Measurements from ENCODE around the gene CDC20. TPM values are rescaled to one million over a fixed set of nuclear protein-coding genes. Genes with fewer than 3 reads are reported as not detected.

The CDC20 gene
- total RNA-seq (ENCODE audit: unreplicated experiment) = 24.3 TPM
- long read RNA-seq, transcript CDC20-202 (10 exons, 1,777 nt) = minor isoform, 6 of 30 reads
- long read RNA-seq, transcript CDC20-201 (11 exons, 1,675 nt) = major isoform, 22 of 30 reads
- long read RNA-seq, partial matches to known transcripts = 0 of 30 reads
- long read RNA-seq, other reads (novel, unspliced or antisense) = 2 of 30 reads

GRCh38 chr1:43358746-43359693, at the start of gene CDC20:
TSS of gene CDC20 (plus strand) at chr1:43358981. CDS start at chr1:43359216, 235 bp downstream.
- H3K27ac Mint-ChIP-seq (ENCODE audit: unreplicated experiment) = peak within 1 kb of the TSS; percentile 86
- H3K4me1 Mint-ChIP-seq (ENCODE audit: unreplicated experiment) = peaks cover 29% of the 10 kb centered on the region
- peak within 1 kb of the TSS; percentile 92 for H3K4me3 Mint-ChIP-seq (ENCODE audit: unreplicated experiment)
- no peaks in the 10 kb centered on the region for H3K9me3 Mint-ChIP-seq (ENCODE audit: unreplicated experiment)
- TF ChIP-seq CTCF (IDR thresholded peaks at IDR 0.05; ENCODE audit: unreplicated experiment) = no peak
- peak; percentile 99 for DNase-seq (ENCODE audit: low spot score)
- peaks cover 23% of the 10 kb centered on the region for H3K36me3 Mint-ChIP-seq (ENCODE audit: low read depth, unreplicated experiment)
- peaks cover 10% of the 10 kb centered on the region for H3K27me3 Mint-ChIP-seq (ENCODE audit: unreplicated experiment)

GRCh38 chr1:43309405-43310025, 49.3 kb upstream of the CDC20 start:
- peaks cover 22% of the 10 kb centered on the region for H3K27me3 Mint-ChIP-seq (ENCODE audit: unreplicated experiment)
- peaks cover 46% of the 10 kb centered on the region for H3K4me1 Mint-ChIP-seq (ENCODE audit: unreplicated experiment)
- no peak overlapping the region for H3K27ac Mint-ChIP-seq (ENCODE audit: unreplicated experiment)
- H3K36me3 Mint-ChIP-seq (ENCODE audit: low read depth, unreplicated experiment) = peaks cover 77% of the 10 kb centered on the region
- H3K9me3 Mint-ChIP-seq (ENCODE audit: unreplicated experiment) = no peaks in the 10 kb centered on the region
- TF ChIP-seq CTCF (IDR thresholded peaks at IDR 0.05; ENCODE audit: unreplicated experiment) = no peak
- no peak overlapping the region for H3K4me3 Mint-ChIP-seq (ENCODE audit: unreplicated experiment)
- DNase-seq (ENCODE audit: low spot score) = no peak

GRCh38 chr1:43311521-43311920, 47.3 kb upstream of the CDC20 start:
- Mint-ChIP-seq H3K27me3 (ENCODE audit: unreplicated experiment) (peaks cover 23% of the 10 kb centered on the region), H3K9me3 (ENCODE audit: unreplicated experiment) (no peaks in the 10 kb centered on the region), H3K4me1 (ENCODE audit: unreplicated experiment) (peaks cover 29% of the 10 kb centered on the region), H3K27ac (ENCODE audit: unreplicated experiment) (no peak overlapping the region), H3K4me3 (ENCODE audit: unreplicated experiment) (peak overlapping the region; percentile 31), H3K36me3 (ENCODE audit: low read depth, unreplicated experiment) (peaks cover 78% of the 10 kb centered on the region)
- no peak for DNase-seq (ENCODE audit: low spot score)
- no peak for TF ChIP-seq CTCF (IDR thresholded peaks at IDR 0.05; ENCODE audit: unreplicated experiment)

- TF ChIP-seq CTCF (IDR thresholded peaks at IDR 0.05; ENCODE audit: unreplicated experiment) = no peak
- Mint-ChIP-seq H3K36me3 (ENCODE audit: low read depth, unreplicated experiment) (peaks cover 80% of the 10 kb centered on the region), H3K27me3 (ENCODE audit: unreplicated experiment) (peaks cover 25% of the 10 kb centered on the region), H3K27ac (ENCODE audit: unreplicated experiment) (no peak overlapping the region), H3K9me3 (ENCODE audit: unreplicated experiment) (no peaks in the 10 kb centered on the region), H3K4me1 (ENCODE audit: unreplicated experiment) (peaks cover 30% of the 10 kb centered on the region), H3K4me3 (ENCODE audit: unreplicated experiment) (peak overlapping the region; percentile 74)
- DNase-seq (ENCODE audit: low spot score) = no peak
Observed at GRCh38 chr1:43312212-43312623, 46.6 kb upstream of the CDC20 start.

All from endothelial cell (in vitro differentiated cells).